Neural cell (in vitro differentiated cells): ENCODE results near the gene RNF212. TPM values are rescaled to one million over a fixed set of nuclear protein-coding genes. Genes with fewer than 3 reads are reported as not detected.

Source experiments
- H2AFZ ChIP-seq: fragments of 200-600, 300-800 bp; sonication (generic), shearing (Covaris generic); 2 replicates; pipeline ENCODE4 v1.6.0; 2014; ENCODE audit warnings: low read depth, mild to moderate bottlenecking, antibody characterized with exemption, low read length, moderate library complexity
- H3F3A ChIP-seq: fragments of 200-600 bp; shearing (Covaris generic); 2 replicates; pipeline ENCODE4 v1.6.1; 2016; ENCODE audit warnings: mild to moderate bottlenecking, moderate library complexity, mixed read lengths, antibody characterized with exemption, low read length; ENCODE audit not compliant: insufficient read depth, poor library complexity, severe bottlenecking
- H3K27ac ChIP-seq: fragments of 200-600, 300-800 bp; sonication (generic), shearing (Covaris generic); 2 replicates; pipeline ENCODE4 v1.5.1; 2014; ENCODE audit warnings: mild to moderate bottlenecking, low read length, moderate library complexity
- H3K27me3 ChIP-seq: fragments of 300-800, 200-600 bp; sonication (generic), shearing (Covaris generic); 2 replicates; pipeline ENCODE4 v1.6.0; 2014; ENCODE audit warnings: mild to moderate bottlenecking, low read depth, low read length, moderate library complexity; ENCODE audit not compliant: insufficient read depth
- H3K36me3 ChIP-seq: fragments of 300-800, 200-600 bp; sonication (generic), shearing (Covaris generic); 2 replicates; pipeline ENCODE4 v1.5.1; 2014; ENCODE audit warnings: mild to moderate bottlenecking, antibody characterized with exemption, low read length, moderate library complexity; ENCODE audit not compliant: insufficient read depth
- H3K4me2 ChIP-seq: fragments of 300-800, 200-600 bp; sonication (generic), shearing (Covaris generic); 2 replicates; pipeline ENCODE4 v1.6.0; 2014; ENCODE audit warnings: mild to moderate bottlenecking, low read length
- H3K4me3 ChIP-seq: fragments of 300-800, 200-600 bp; sonication (generic), shearing (Covaris generic); 2 replicates; pipeline ENCODE4 v1.5.1; 2014; ENCODE audit warnings: mild to moderate bottlenecking, low read length, moderate library complexity
- H3K79me2 ChIP-seq: fragments of 200-600 bp; shearing (Covaris generic); replicated peaks from 2 replicates; pipeline ENCODE4 v1.6.0; 2014; ENCODE audit warnings: mild to moderate bottlenecking, low read length, moderate library complexity; ENCODE audit not compliant: insufficient read depth
- H3K9ac ChIP-seq: fragments of 300-800, 200-600 bp; sonication (generic), shearing (Covaris generic); 2 replicates; pipeline ENCODE4 v1.6.1; 2016; ENCODE audit warnings: mild to moderate bottlenecking, low read length, mixed read lengths
- H3K9me2 ChIP-seq: fragments of 200-600 bp; shearing (Covaris generic); 2 replicates; pipeline ENCODE4 v1.6.1; 2016; ENCODE audit warnings: mild to moderate bottlenecking, low read length, mixed read lengths; ENCODE audit not compliant: insufficient read depth
- H3K9me3 ChIP-seq: fragments of 200-600, 300-800 bp; sonication (generic), shearing (Covaris generic); 2 replicates; pipeline ENCODE4 v1.6.1; 2016; ENCODE audit warnings: mild to moderate bottlenecking, mixed run types, low read length, moderate library complexity, mixed read lengths
- H4K20me1 ChIP-seq: fragments of 200-600 bp; shearing (Covaris generic); 2 replicates; pipeline ENCODE4 v1.6.1; 2016; ENCODE audit warnings: mild to moderate bottlenecking, mixed run types; ENCODE audit not compliant: insufficient read depth
- EP300 ChIP-seq: fragments of 450-650 bp; conservative IDR thresholded peaks from 2 replicates; pipeline ENCODE4 v1.6.1; 2014; ENCODE audit warnings: antibody characterized with exemption, mild to moderate bottlenecking, moderate library complexity; ENCODE audit not compliant: poor library complexity, severe bottlenecking
- EZH2 ChIP-seq: fragments of 200-600, 300-800 bp; shearing (Covaris generic), sonication (generic); IDR thresholded peaks from 2 replicates; pipeline ENCODE4 v1.6.1; 2014; ENCODE audit warnings: antibody characterized with exemption, low read length, borderline replicate concordance, mild to moderate bottlenecking; ENCODE audit not compliant: insufficient read depth, poor library complexity, severe bottlenecking
- MXI1 ChIP-seq: fragments of 450-650 bp; conservative IDR thresholded peaks from 2 replicates; pipeline ENCODE4 v1.6.1; 2014; ENCODE audit warnings: antibody characterized with exemption, mild to moderate bottlenecking; ENCODE audit not compliant: poor library complexity, severe bottlenecking
- POLR2AphosphoS5 ChIP-seq: IDR thresholded peaks from 2 replicates; pipeline ENCODE4 v1.6.1; 2012
- RAD21 ChIP-seq: fragments of 450-650 bp; conservative IDR thresholded peaks from 2 replicates; pipeline ENCODE4 v1.6.1; 2014; ENCODE audit warnings: antibody characterized with exemption, mild to moderate bottlenecking, moderate library complexity
- SMC3 ChIP-seq: fragments of 450-650 bp; conservative IDR thresholded peaks from 2 replicates; pipeline ENCODE4 v1.6.1; 2014; ENCODE audit warnings: antibody characterized with exemption, mild to moderate bottlenecking, moderate library complexity; ENCODE audit not compliant: poor library complexity
- TAF1 ChIP-seq: IDR thresholded peaks from 2 replicates; pipeline ENCODE4 v1.6.1; 2012; ENCODE audit warnings: low read depth
- polyA plus RNA-seq: library from polyadenylated mRNA; depleted of rRNA; stranded (reverse); fragments of >200 nt; gene quantifications from 2 replicates; pipeline ENCODE4 v1.2.3, GENCODE V29; 2014
- TF ChIP-seq, protein P1 (sequence below): IDR thresholded peaks from 2 replicates; pipeline ENCODE4 v1.6.1; 2012; ENCODE audit warnings: borderline replicate concordance
- TF ChIP-seq, protein P2 (sequence below): fragments of 450-650 bp; IDR thresholded peaks from 2 replicates; pipeline ENCODE4 v1.5.1; 2014; ENCODE audit warnings: antibody characterized with exemption, mild to moderate bottlenecking, moderate library complexity; ENCODE audit not compliant: poor library complexity, severe bottlenecking

RNF212 gene
- polyA plus RNA-seq, 1 donor from 2014 or later, result 1.5 TPM

DNA sequence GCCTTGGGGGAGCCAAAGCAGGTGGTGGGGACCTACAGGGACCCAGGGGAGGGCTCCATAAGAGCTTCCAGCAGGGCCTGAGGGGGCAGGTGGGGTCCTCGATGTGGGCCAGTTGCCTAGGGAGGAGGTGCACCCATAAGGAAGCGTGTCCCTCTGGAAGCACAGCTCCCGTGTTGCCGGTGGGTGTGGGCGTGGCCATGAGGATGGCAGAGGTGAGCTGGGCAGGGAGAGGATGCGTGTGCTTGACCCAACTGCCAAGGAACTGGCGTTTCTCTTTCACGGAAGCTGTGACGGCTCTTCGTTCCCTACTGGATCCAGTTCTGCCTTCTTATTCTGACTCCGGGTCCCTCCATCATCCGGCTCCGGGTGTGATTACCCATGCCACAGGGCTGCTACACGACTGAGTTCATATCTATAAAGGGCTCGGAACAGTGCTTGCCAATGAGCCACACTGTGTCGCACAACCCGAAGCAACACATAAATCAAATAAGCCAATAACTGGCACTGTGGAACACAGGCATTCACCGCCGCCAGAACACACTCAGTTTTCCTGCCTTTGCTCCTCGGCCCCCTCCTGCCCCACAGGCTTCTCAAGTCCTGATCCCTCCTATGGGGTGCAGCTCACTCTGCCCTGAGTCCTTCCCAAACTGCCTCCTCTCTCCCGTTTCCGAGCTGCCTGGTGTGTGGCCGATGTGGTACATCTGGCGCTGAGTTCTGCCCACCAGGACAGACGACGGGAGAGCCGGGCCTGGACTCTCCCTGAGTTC lies 35.5 kb downstream of the RNF212 start:
- H3K4me2 ChIP-seq, result no peak overlapping the region
- no peaks in the 10 kb centered on the region for H3K36me3 ChIP-seq
- no peaks in the 10 kb centered on the region for H4K20me1 ChIP-seq
- no peaks in the 10 kb centered on the region for H3K9me2 ChIP-seq
- TF ChIP-seq, protein P1, sequence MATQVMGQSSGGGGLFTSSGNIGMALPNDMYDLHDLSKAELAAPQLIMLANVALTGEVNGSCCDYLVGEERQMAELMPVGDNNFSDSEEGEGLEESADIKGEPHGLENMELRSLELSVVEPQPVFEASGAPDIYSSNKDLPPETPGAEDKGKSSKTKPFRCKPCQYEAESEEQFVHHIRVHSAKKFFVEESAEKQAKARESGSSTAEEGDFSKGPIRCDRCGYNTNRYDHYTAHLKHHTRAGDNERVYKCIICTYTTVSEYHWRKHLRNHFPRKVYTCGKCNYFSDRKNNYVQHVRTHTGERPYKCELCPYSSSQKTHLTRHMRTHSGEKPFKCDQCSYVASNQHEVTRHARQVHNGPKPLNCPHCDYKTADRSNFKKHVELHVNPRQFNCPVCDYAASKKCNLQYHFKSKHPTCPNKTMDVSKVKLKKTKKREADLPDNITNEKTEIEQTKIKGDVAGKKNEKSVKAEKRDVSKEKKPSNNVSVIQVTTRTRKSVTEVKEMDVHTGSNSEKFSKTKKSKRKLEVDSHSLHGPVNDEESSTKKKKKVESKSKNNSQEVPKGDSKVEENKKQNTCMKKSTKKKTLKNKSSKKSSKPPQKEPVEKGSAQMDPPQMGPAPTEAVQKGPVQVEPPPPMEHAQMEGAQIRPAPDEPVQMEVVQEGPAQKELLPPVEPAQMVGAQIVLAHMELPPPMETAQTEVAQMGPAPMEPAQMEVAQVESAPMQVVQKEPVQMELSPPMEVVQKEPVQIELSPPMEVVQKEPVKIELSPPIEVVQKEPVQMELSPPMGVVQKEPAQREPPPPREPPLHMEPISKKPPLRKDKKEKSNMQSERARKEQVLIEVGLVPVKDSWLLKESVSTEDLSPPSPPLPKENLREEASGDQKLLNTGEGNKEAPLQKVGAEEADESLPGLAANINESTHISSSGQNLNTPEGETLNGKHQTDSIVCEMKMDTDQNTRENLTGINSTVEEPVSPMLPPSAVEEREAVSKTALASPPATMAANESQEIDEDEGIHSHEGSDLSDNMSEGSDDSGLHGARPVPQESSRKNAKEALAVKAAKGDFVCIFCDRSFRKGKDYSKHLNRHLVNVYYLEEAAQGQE, result no peak
- TF ChIP-seq TAF1, result no peak
- TF ChIP-seq SMC3, result no peak
- TF ChIP-seq MXI1, result no peak
- TF ChIP-seq, protein P2, sequence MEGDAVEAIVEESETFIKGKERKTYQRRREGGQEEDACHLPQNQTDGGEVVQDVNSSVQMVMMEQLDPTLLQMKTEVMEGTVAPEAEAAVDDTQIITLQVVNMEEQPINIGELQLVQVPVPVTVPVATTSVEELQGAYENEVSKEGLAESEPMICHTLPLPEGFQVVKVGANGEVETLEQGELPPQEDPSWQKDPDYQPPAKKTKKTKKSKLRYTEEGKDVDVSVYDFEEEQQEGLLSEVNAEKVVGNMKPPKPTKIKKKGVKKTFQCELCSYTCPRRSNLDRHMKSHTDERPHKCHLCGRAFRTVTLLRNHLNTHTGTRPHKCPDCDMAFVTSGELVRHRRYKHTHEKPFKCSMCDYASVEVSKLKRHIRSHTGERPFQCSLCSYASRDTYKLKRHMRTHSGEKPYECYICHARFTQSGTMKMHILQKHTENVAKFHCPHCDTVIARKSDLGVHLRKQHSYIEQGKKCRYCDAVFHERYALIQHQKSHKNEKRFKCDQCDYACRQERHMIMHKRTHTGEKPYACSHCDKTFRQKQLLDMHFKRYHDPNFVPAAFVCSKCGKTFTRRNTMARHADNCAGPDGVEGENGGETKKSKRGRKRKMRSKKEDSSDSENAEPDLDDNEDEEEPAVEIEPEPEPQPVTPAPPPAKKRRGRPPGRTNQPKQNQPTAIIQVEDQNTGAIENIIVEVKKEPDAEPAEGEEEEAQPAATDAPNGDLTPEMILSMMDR, result no peak
- no peak for TF ChIP-seq RAD21
- no peak for TF ChIP-seq EZH2
- no peak for TF ChIP-seq EP300
- no peak for TF ChIP-seq POLR2AphosphoS5
- no peaks in the 10 kb centered on the region for H3K27me3 ChIP-seq
- H3F3A ChIP-seq, result no peaks in the 10 kb centered on the region
- H3K9me3 ChIP-seq, result no peaks in the 10 kb centered on the region
- H2AFZ ChIP-seq, result no peak overlapping the region
- H3K4me3 ChIP-seq, result no peak overlapping the region
- H3K27ac ChIP-seq, result no peak overlapping the region
- H3K9ac ChIP-seq, result no peak overlapping the region
- no peaks in the 10 kb centered on the region for H3K79me2 ChIP-seq

DNA sequence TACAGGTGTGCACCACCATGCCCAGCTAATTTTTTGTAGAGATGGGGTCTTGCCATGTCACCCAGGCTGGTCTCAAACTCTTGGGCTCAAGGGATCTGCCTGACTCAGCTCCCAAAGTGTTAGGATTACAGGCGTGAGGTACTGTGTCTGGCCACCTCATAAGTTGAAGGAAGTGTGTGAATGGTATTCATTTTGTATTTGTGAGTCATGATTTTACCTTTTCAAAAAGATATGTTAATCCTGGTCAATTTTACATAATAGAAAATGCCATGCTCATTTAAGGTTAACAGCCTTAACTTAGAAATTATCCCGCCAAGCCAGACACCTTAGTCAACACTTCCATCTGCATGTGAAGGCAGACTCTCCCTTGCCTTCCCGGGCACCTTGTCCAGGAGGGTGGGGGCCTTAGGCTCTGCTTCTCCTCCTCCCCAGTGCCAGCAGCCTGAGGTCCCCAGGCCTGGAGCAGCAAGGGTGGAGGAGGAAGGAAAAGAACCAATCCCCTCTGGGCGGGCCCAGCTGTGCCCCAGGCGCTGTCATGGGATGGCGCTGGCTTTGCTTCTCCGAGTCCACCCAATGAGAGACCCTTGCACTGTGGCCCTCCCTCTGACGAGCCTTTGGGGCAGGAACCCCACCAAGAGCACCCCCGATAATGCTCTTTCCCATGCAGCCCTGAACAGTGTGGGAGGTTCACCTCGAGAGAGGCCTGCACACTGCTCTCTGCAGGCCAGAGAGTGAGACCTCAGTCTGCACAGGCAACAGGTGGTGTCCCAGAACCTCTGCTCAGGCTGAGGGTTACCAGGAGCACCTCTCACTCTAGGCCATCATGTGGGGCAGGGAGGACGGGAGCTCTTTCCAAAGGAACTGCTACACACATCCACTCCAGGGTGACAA lies 37.3 kb downstream of the RNF212 start:
- Histone ChIP-seq H3K4me3 (no peak overlapping the region), H3K27ac (no peak overlapping the region), H4K20me1 (no peaks in the 10 kb centered on the region), H3K79me2 (no peaks in the 10 kb centered on the region), H3K9me2 (no peaks in the 10 kb centered on the region), H3F3A (no peaks in the 10 kb centered on the region), H3K4me2 (no peak overlapping the region), H3K9ac (no peak overlapping the region), H2AFZ (no peak overlapping the region), H3K27me3 (no peaks in the 10 kb centered on the region), H3K9me3 (no peaks in the 10 kb centered on the region), H3K36me3 (no peaks in the 10 kb centered on the region)
- no peak for TF ChIP-seq POLR2AphosphoS5
- no peak for TF ChIP-seq RAD21
- TF ChIP-seq, protein P1, result no peak
- TF ChIP-seq MXI1, result no peak
- no peak for TF ChIP-seq TAF1
- no peak for TF ChIP-seq SMC3
